ENCODE results near the gene EEF1AKMT3. TPM values are rescaled to one million over a fixed set of nuclear protein-coding genes. Genes with fewer than 3 reads are reported as not detected.

EEF1AKMT3 gene
- total and polyA plus RNA-seq, 8 donors = 3.3 to 61.4 (median 9.2) TPM

DNA sequence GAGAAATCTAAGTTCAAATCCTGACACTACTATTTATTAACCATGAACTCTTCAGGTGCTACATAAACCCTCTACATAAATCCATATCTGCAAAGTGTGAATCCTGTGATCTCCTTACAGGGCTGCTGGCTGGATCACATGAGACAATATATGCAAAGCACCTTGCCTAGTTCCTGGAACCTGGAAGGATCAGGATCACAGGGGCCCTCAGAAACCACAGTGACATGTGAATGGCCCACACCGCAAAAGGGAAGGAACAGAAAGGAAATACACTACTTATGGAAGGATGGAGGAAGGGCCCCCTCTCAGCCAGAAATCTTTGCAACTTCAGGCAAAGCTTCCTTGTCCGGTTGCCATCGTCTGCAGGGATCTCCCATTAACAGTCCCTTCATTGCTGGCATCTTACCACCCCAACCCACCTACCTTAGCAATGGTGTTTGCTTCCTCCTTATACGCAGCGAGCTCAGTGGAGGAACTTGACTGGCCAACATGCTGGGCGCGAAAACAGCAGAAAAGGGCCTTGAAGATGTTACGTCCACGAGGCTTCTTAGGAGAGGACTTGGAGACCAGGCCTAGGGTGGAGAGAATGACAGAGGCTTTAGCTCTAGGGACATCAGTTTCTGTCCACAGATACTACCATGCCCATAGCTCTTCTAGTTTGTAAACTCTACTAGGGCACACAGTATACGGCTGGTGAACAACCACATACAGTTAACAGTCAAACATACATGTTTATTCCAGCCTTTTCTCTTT is 56.8 kb downstream of the EEF1AKMT3 start:
- intact Hi-C loops (cut with DNase I; ENCODE audit: low total_unique reads) = no loop called here
- TF ChIP-seq POLR2AphosphoS5 (IDR thresholded peaks at IDR 0.05) = no peak
- no peak for TF ChIP-seq POLR2A (IDR thresholded peaks at IDR 0.05)
- TF ChIP-seq, protein P1, sequence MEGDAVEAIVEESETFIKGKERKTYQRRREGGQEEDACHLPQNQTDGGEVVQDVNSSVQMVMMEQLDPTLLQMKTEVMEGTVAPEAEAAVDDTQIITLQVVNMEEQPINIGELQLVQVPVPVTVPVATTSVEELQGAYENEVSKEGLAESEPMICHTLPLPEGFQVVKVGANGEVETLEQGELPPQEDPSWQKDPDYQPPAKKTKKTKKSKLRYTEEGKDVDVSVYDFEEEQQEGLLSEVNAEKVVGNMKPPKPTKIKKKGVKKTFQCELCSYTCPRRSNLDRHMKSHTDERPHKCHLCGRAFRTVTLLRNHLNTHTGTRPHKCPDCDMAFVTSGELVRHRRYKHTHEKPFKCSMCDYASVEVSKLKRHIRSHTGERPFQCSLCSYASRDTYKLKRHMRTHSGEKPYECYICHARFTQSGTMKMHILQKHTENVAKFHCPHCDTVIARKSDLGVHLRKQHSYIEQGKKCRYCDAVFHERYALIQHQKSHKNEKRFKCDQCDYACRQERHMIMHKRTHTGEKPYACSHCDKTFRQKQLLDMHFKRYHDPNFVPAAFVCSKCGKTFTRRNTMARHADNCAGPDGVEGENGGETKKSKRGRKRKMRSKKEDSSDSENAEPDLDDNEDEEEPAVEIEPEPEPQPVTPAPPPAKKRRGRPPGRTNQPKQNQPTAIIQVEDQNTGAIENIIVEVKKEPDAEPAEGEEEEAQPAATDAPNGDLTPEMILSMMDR (IDR thresholded peaks at IDR 0.05) = no peak
- TF ChIP-seq EP300 (IDR thresholded peaks at IDR 0.05) = no peak
- 56 to 70% (median 67%) methylated on average over 10 of the region's 10 CpGs for WGBS, 5 donors
- H3K27ac ChIP-seq = peak overlapping the region in 3 of 5 donors; percentile 32 to 75 (median 34)
- no peak for DNase-seq
- H3K4me3 ChIP-seq = peak overlapping the region in 1 of 4 donors; percentile 21
- H3K36me3 ChIP-seq = peaks cover 51 to 55% (median 54%) of the 10 kb centered on the region in 4 donors
- H3K4me1 ChIP-seq = peaks cover 44 to 66% (median 63%) of the 10 kb centered on the region in 4 donors
- H3K9me3 ChIP-seq = no peaks in the 10 kb centered on the region
- no peaks in the 10 kb centered on the region for H3K27me3 ChIP-seq

DNA sequence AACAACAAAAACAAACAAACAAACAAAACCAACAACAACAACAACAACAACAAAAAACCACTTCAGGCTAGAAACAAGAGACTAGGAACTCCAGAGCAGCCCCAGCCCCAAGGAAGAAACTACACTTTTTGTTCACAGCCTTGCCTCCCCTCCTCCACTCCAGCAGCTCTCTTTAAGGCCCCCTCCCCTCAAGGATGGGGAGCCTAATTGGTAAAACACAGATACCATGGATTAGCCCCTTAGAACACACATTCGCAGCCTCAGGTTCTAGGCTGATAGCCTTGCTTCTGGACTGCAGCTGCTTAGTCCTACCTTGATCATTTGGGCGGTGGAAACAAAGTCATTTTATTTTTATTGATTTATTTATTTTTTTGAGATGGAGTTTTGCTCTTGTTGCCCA is 58.0 kb downstream of the EEF1AKMT3 start:
- 80 to 96% (median 85%) methylated on average over 2 of the region's 2 CpGs for WGBS, 5 donors
- H3K4me3 ChIP-seq = no peak overlapping the region
- TF ChIP-seq POLR2AphosphoS5 (IDR thresholded peaks at IDR 0.05) (no peak), POLR2A (IDR thresholded peaks at IDR 0.05) (no peak), EP300 (IDR thresholded peaks at IDR 0.05) (no peak)
- TF ChIP-seq, protein P1 (IDR thresholded peaks at IDR 0.05) = no peak
- no peaks in the 10 kb centered on the region for H3K9me3 ChIP-seq
- no peak for DNase-seq
- peak overlapping the region in 4 of 5 donors; percentile 65 to 100 (median 87) for H3K27ac ChIP-seq
- intact Hi-C loops (cut with DNase I; ENCODE audit: low total_unique reads) = no loop called here
- H3K27me3 ChIP-seq = no peaks in the 10 kb centered on the region
- peaks cover 39 to 44% (median 42%) of the 10 kb centered on the region in 4 donors for H3K36me3 ChIP-seq
- H3K4me1 ChIP-seq = peaks cover 56 to 78% (median 75%) of the 10 kb centered on the region in 4 donors

Small RNA genes lying within 50 kb of the gene (small RNA-seq; reads per million reads assigned to genes)
- 4.4 to 7.4 (median 5.6) reads per million in 4 donors for gene MIR26A2
- gene RNU6-1083P = 0 reads per million in 4 donors

Other genes starting within 250 kb of the EEF1AKMT3 start
- 100 to 1,000 TPM in 1 of 5 donors, 10 to 100 TPM in 3, 1 to 10 TPM in 1; 4.8 to 129 (median 32.2) TPM for gene MBD6, start 249.8 kb upstream of the EEF1AKMT3 start, total RNA-seq
- gene MBD6, start 249.8 kb upstream of the EEF1AKMT3 start, polyA plus RNA-seq = 10 to 100 TPM; 23.2 to 30.9 (median 28.7) TPM
- 100 to 1,000 TPM in 3 of 5 donors, 10 to 100 TPM in 2; 28.6 to 177 (median 102) TPM for gene DCTN2, start 225.4 kb upstream of the EEF1AKMT3 start, total RNA-seq
- gene DCTN2, start 225.4 kb upstream of the EEF1AKMT3 start, polyA plus RNA-seq = 100 to 1,000 TPM in 2 of 3 donors, 10 to 100 TPM in 1; 90.0 to 168 (median 110) TPM
- gene KIF5A, start 222.6 kb upstream of the EEF1AKMT3 start, total RNA-seq = 1 to 10 TPM in 4 of 5 donors, not detected in 1; 1.3 to 2.3 (median 1.6) TPM
- under 1 TPM; 0.19 to 0.40 (median 0.31) TPM for gene KIF5A, start 222.6 kb upstream of the EEF1AKMT3 start, polyA plus RNA-seq
- 100 to 1,000 TPM in 1 of 5 donors, 10 to 100 TPM in 4; 15.9 to 116 (median 46.1) TPM for gene PIP4K2C, start 181.4 kb upstream of the EEF1AKMT3 start, total RNA-seq
- gene PIP4K2C, start 181.4 kb upstream of the EEF1AKMT3 start, polyA plus RNA-seq = 10 to 100 TPM; 14.1 to 39.7 (median 20.1) TPM
- 10 to 100 TPM in 3 of 5 donors, 1 to 10 TPM in 2; 5.2 to 49.6 (median 14.3) TPM for gene DTX3, start 167.8 kb upstream of the EEF1AKMT3 start, total RNA-seq
- 10 to 100 TPM; 14.6 to 26.9 (median 17.1) TPM for gene DTX3, start 167.8 kb upstream of the EEF1AKMT3 start, polyA plus RNA-seq
- 100 to 1,000 TPM in 1 of 5 donors, 10 to 100 TPM in 4; 18.7 to 220 (median 31.8) TPM for gene ARHGEF25, start 161.2 kb upstream of the EEF1AKMT3 start, total RNA-seq
- 10 to 100 TPM; 22.5 to 48.4 (median 24.8) TPM for gene ARHGEF25, start 161.2 kb upstream of the EEF1AKMT3 start, polyA plus RNA-seq
- 1 to 10 TPM in 1 of 5 donors, not detected in 4; 1.1 TPM for gene B4GALNT1, start 139.4 kb upstream of the EEF1AKMT3 start, total RNA-seq
- gene B4GALNT1, start 139.4 kb upstream of the EEF1AKMT3 start, polyA plus RNA-seq = under 1 TPM; 0.31 to 0.75 (median 0.60) TPM
- gene OS9, start 78.5 kb upstream of the EEF1AKMT3 start, total RNA-seq = 100 to 1,000 TPM; 135 to 408 (median 192) TPM
- 100 to 1,000 TPM in 2 of 3 donors, 10 to 100 TPM in 1; 85.8 to 171 (median 137) TPM for gene OS9, start 78.5 kb upstream of the EEF1AKMT3 start, polyA plus RNA-seq
- 1 to 10 TPM in 2 of 5 donors, under 1 TPM in 2, not detected in 1; under 0.01 to 5.7 (median 1.5) TPM for gene AGAP2, start 33.9 kb upstream of the EEF1AKMT3 start, total RNA-seq
- under 1 TPM; 0.53 to 0.68 (median 0.61) TPM for gene AGAP2, start 33.9 kb upstream of the EEF1AKMT3 start, polyA plus RNA-seq
- gene TSPAN31, start 27.6 kb upstream of the EEF1AKMT3 start, total RNA-seq = 10 to 100 TPM; 10.1 to 46.8 (median 20.4) TPM
- gene TSPAN31, start 27.6 kb upstream of the EEF1AKMT3 start, polyA plus RNA-seq = 10 to 100 TPM; 14.7 to 27.5 (median 18.4) TPM
- gene CDK4, start 20.3 kb upstream of the EEF1AKMT3 start, total RNA-seq = 100 to 1,000 TPM in 2 of 5 donors, 10 to 100 TPM in 3; 26.3 to 113 (median 39.1) TPM
- gene CDK4, start 20.3 kb upstream of the EEF1AKMT3 start, polyA plus RNA-seq = 10 to 100 TPM; 43.7 to 70.7 (median 57.3) TPM
- gene MARCHF9, start 17.5 kb upstream of the EEF1AKMT3 start, total RNA-seq = 10 to 100 TPM in 1 of 5 donors, 1 to 10 TPM in 4; 1.0 to 14.7 (median 8.7) TPM
- gene MARCHF9, start 17.5 kb upstream of the EEF1AKMT3 start, polyA plus RNA-seq = 10 to 100 TPM in 2 of 3 donors, 1 to 10 TPM in 1; 7.0 to 16.0 (median 14.7) TPM
- 1 to 10 TPM in 4 of 5 donors, not detected in 1; 1.0 to 3.1 (median 1.8) TPM for gene CYP27B1, start 5.5 kb upstream of the EEF1AKMT3 start, total RNA-seq
- 1 to 10 TPM in 1 of 3 donors, under 1 TPM in 2; 0.56 to 1.4 (median 0.73) TPM for gene CYP27B1, start 5.5 kb upstream of the EEF1AKMT3 start, polyA plus RNA-seq
- gene METTL1, start 509 bp upstream of the EEF1AKMT3 start, total RNA-seq = 10 to 100 TPM in 3 of 5 donors, 1 to 10 TPM in 2; 4.4 to 37.9 (median 13.2) TPM
- gene METTL1, start 509 bp upstream of the EEF1AKMT3 start, polyA plus RNA-seq = 10 to 100 TPM; 13.7 to 24.7 (median 20.2) TPM
- gene TSFM, start 10.2 kb downstream of the EEF1AKMT3 start, total RNA-seq = 10 to 100 TPM in 2 of 5 donors, 1 to 10 TPM in 3; 2.3 to 13.8 (median 8.0) TPM
- gene TSFM, start 10.2 kb downstream of the EEF1AKMT3 start, polyA plus RNA-seq = 10 to 100 TPM; 32.0 to 39.3 (median 37.0) TPM
- 1 to 10 TPM in 4 of 5 donors, under 1 TPM in 1; 0.45 to 5.8 (median 4.1) TPM for gene AVIL, start 46.1 kb downstream of the EEF1AKMT3 start, total RNA-seq
- 1 to 10 TPM; 1.5 to 5.9 (median 2.3) TPM for gene AVIL, start 46.1 kb downstream of the EEF1AKMT3 start, polyA plus RNA-seq
- 100 to 1,000 TPM in 2 of 5 donors, 10 to 100 TPM in 3; 64.6 to 152 (median 82.4) TPM for gene CTDSP2, start 74.1 kb downstream of the EEF1AKMT3 start, total RNA-seq
- gene CTDSP2, start 74.1 kb downstream of the EEF1AKMT3 start, polyA plus RNA-seq = 10 to 100 TPM; 28.4 to 67.4 (median 65.4) TPM
- 10 to 100 TPM in 1 of 5 donors, 1 to 10 TPM in 4; 4.1 to 18.0 (median 6.1) TPM for gene ATP23, start 169.0 kb downstream of the EEF1AKMT3 start, total RNA-seq
- 10 to 100 TPM in 2 of 3 donors, 1 to 10 TPM in 1; 6.9 to 11.1 (median 10.2) TPM for gene ATP23, start 169.0 kb downstream of the EEF1AKMT3 start, polyA plus RNA-seq

Data from stomach (tissue), 9 donors.